ENCODE measurements around the gene PHLDA2. TPM values are rescaled to one million over a fixed set of nuclear protein-coding genes. Genes with fewer than 3 reads are reported as not detected.

PHLDA2 gene
- total and polyA plus RNA-seq, 2 experiments from 2014 or later = 11.7 to 66.0 TPM

DNA sequence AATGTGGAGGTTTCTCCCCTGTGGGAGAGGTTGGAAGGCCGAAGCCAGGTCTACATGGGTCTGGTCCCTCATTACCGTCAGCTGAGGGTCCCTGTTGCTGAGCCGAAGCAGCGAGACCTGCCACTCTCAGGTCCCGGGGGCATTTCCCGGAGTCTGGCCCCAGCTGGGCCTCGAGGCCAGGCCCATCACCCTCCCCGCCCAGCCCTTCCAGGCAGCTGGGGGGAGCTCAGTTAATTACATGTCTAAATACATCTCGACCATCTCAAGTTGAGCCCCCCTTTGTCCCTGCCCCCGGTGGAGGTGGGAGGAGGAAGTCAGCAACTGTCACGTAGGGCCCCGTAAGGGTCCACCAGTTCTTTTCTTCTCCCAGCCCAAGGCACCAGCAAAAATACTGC is 47.2 kb downstream of the PHLDA2 start:
- H3K27me3 ChIP-seq (replicated peaks; ENCODE audit: insufficient read depth) = peaks cover 20% of the 10 kb centered on the region
- no peaks in the 10 kb centered on the region for H3K36me3 ChIP-seq (ENCODE audit: low read depth)
- DNase-seq = no peak
- H3K9me3 ChIP-seq (ENCODE audit: low read depth) = no peaks in the 10 kb centered on the region
- no peaks in the 10 kb centered on the region for H4K20me1 ChIP-seq (ENCODE audit: insufficient read depth)
- no peaks in the 10 kb centered on the region for H3K79me2 ChIP-seq (ENCODE audit: insufficient read depth)
- no peak overlapping the region for H2AFZ ChIP-seq
- WGBS, 2 experiments (ENCODE audit: low coverage in 1 of 2, low lambda C conversion rate in 2 of 2, missing lambda C conversion rate in 2 of 2) = 65 to 69% methylated on average over 9 to 12 of the region's 12 CpGs
- TF ChIP-seq EZH2phosphoT487 (IDR thresholded peaks at IDR 0.05; ENCODE audit: insufficient read depth, low read depth) (no peak), EZH2 (IDR thresholded peaks at IDR 0.05; ENCODE audit: insufficient read depth, poor library complexity, severe bottlenecking) (no peak)
- H3K4me2 ChIP-seq (ENCODE audit: unreplicated experiment) = no peak overlapping the region
- H3K9ac ChIP-seq = no peak overlapping the region
- in situ Hi-C loops (cut with MboI) = loop anchor here (25.0 kb wide), 2 partner anchors 570 to 695 kb away; partner anchors contain the start of genes C11orf21 and TSPAN32
- no peak overlapping the region for H3K27ac ChIP-seq
- H3F3A ChIP-seq (ENCODE audit: insufficient read depth) = no peaks in the 10 kb centered on the region
- H3K4me3 ChIP-seq = no peak overlapping the region
- no peaks in the 10 kb centered on the region for H3K9me2 ChIP-seq (ENCODE audit: insufficient read depth)
- H3K4me1 ChIP-seq (ENCODE audit: insufficient read depth) = no peaks in the 10 kb centered on the region

DNA sequence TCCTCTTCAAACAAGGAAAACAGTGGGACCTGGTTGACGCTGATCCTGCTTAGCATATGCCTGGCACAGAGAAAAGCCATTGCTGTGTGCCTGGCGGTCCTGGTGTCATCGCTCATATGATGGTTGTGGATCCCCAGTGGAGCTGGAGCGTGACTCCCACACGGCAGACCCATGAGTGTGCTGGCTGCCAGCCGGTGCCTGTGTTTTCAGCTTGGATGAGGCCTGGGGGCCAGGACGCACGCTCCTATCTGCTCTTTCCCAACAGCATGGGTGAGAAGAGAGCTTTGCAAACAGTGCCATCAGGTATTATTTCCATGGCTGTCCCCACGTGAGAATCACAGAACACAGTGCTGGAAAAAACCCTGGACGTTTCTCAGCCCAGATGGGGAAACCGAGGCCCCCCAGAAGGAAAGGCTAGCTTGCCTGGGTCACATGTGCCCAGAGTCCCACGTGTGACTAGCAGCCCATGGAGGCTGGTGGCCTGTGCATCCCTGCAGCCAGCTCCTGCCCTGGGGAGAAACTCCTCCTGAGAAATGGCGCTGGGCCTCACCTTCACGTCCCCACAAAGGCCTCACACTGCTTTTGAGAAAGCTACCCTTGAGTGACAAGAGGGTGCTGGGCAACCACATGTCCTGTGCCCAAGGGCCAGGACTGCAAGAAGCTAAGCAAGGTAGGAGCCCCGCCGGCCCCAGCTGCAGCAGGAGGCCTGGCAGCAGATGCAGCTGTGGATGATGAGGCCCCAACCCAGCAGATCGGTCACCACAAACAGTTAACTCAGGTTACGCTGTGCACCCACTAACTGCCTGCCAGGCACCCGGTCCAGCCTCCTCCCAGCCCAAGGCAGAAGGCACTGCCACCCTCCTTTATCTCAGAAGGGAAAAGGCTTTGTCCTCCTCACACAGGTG is 47.9 kb downstream of the PHLDA2 start:
- Histone ChIP-seq H2AFZ (no peak overlapping the region), H3K79me2 (ENCODE audit: insufficient read depth) (no peaks in the 10 kb centered on the region), H3K27ac (no peak overlapping the region), H3K36me3 (ENCODE audit: low read depth) (no peaks in the 10 kb centered on the region), H3K9me2 (ENCODE audit: insufficient read depth) (no peaks in the 10 kb centered on the region), H4K20me1 (ENCODE audit: insufficient read depth) (no peaks in the 10 kb centered on the region), H3K27me3 (replicated peaks; ENCODE audit: insufficient read depth) (peaks cover 20% of the 10 kb centered on the region), H3K9me3 (ENCODE audit: low read depth) (no peaks in the 10 kb centered on the region), H3K4me2 (ENCODE audit: unreplicated experiment) (no peak overlapping the region), H3K9ac (no peak overlapping the region), H3F3A (ENCODE audit: insufficient read depth) (no peaks in the 10 kb centered on the region), H3K4me1 (ENCODE audit: insufficient read depth) (no peaks in the 10 kb centered on the region), H3K4me3 (no peak overlapping the region)
- DNase-seq = no peak
- in situ Hi-C loops (cut with MboI) = loop anchor here (25.0 kb wide), 2 partner anchors 569 to 694 kb away; partner anchors contain the start of genes C11orf21 and TSPAN32
- WGBS, 2 experiments (ENCODE audit: low coverage in 1 of 2, low lambda C conversion rate in 2 of 2, missing lambda C conversion rate in 2 of 2) = 80 to 81% methylated on average over 19 of the region's 19 CpGs
- no peak for TF ChIP-seq EZH2phosphoT487 (IDR thresholded peaks at IDR 0.05; ENCODE audit: insufficient read depth, low read depth)
- TF ChIP-seq EZH2 (IDR thresholded peaks at IDR 0.05; ENCODE audit: insufficient read depth, poor library complexity, severe bottlenecking) = no peak

DNA sequence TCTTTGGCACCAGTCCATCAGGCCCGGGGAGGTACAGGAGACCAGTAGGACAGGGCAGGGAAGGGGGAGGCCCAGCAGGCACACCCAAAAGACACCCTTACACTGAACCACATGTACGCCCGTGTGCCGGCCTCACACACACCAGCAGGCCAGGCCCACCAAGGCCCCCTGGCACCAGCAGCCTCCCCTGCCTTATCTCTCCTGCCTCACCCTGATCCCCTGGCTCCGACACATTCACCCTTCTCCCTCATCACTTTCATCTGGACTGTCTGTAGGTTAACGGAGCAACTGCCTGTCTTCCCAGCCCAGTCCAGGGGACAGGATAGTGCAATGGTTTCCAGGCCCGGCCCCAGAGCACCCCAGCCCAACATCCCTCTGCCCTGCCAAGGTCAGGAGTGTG is 48.6 kb downstream of the PHLDA2 start:
- H3K27me3 ChIP-seq (replicated peaks; ENCODE audit: insufficient read depth) = peaks cover 20% of the 10 kb centered on the region
- no peak for DNase-seq
- no peak overlapping the region for H2AFZ ChIP-seq
- H4K20me1 ChIP-seq (ENCODE audit: insufficient read depth) = no peaks in the 10 kb centered on the region
- TF ChIP-seq EZH2phosphoT487 (IDR thresholded peaks at IDR 0.05; ENCODE audit: insufficient read depth, low read depth) = no peak
- no peak for TF ChIP-seq EZH2 (IDR thresholded peaks at IDR 0.05; ENCODE audit: insufficient read depth, poor library complexity, severe bottlenecking)
- H3K36me3 ChIP-seq (ENCODE audit: low read depth) = no peaks in the 10 kb centered on the region
- H3K79me2 ChIP-seq (ENCODE audit: insufficient read depth) = no peaks in the 10 kb centered on the region
- no peak overlapping the region for H3K9ac ChIP-seq
- no peak overlapping the region for H3K4me3 ChIP-seq
- WGBS, 2 experiments (ENCODE audit: low coverage in 1 of 2, low lambda C conversion rate in 2 of 2, missing lambda C conversion rate in 2 of 2) = 78 to 82% methylated on average over 7 of the region's 7 CpGs
- H3K4me2 ChIP-seq (ENCODE audit: unreplicated experiment) = no peak overlapping the region
- no peaks in the 10 kb centered on the region for H3F3A ChIP-seq (ENCODE audit: insufficient read depth)
- no peaks in the 10 kb centered on the region for H3K4me1 ChIP-seq (ENCODE audit: insufficient read depth)
- H3K9me2 ChIP-seq (ENCODE audit: insufficient read depth) = no peaks in the 10 kb centered on the region
- H3K9me3 ChIP-seq (ENCODE audit: low read depth) = no peaks in the 10 kb centered on the region
- no peak overlapping the region for H3K27ac ChIP-seq
- in situ Hi-C loops (cut with MboI) = loop anchor here (25.0 kb wide), 2 partner anchors 568 to 693 kb away; partner anchors contain the start of genes C11orf21 and TSPAN32

- no peaks in the 10 kb centered on the region for H4K20me1 ChIP-seq (ENCODE audit: insufficient read depth)
- no peaks in the 10 kb centered on the region for H3K79me2 ChIP-seq (ENCODE audit: insufficient read depth)
- H3K27ac ChIP-seq = no peak overlapping the region
- H3K4me2 ChIP-seq (ENCODE audit: unreplicated experiment) = no peak overlapping the region
- peaks cover 15% of the 10 kb centered on the region for H3K27me3 ChIP-seq (replicated peaks; ENCODE audit: insufficient read depth)
- 83 to 87% methylated on average over 8 of the region's 8 CpGs for WGBS, 2 experiments (ENCODE audit: low coverage in 1 of 2, low lambda C conversion rate in 2 of 2, missing lambda C conversion rate in 2 of 2)
- DNase-seq = no peak
- no peaks in the 10 kb centered on the region for H3K9me3 ChIP-seq (ENCODE audit: low read depth)
- H2AFZ ChIP-seq = no peak overlapping the region
- no peak overlapping the region for H3K4me3 ChIP-seq
- no peak overlapping the region for H3K9ac ChIP-seq
- H3K9me2 ChIP-seq (ENCODE audit: insufficient read depth) = no peaks in the 10 kb centered on the region
- in situ Hi-C loops (cut with MboI) = loop anchor here (25.0 kb wide), 2 partner anchors 566 to 691 kb away; partner anchors contain the start of genes C11orf21 and TSPAN32
- no peaks in the 10 kb centered on the region for H3K36me3 ChIP-seq (ENCODE audit: low read depth)
- H3F3A ChIP-seq (ENCODE audit: insufficient read depth) = no peaks in the 10 kb centered on the region
- no peaks in the 10 kb centered on the region for H3K4me1 ChIP-seq (ENCODE audit: insufficient read depth)
- TF ChIP-seq EZH2 (IDR thresholded peaks at IDR 0.05; ENCODE audit: insufficient read depth, poor library complexity, severe bottlenecking) (no peak), EZH2phosphoT487 (IDR thresholded peaks at IDR 0.05; ENCODE audit: insufficient read depth, low read depth) (no peak)
Measured at GRCh38 chr11:2878782-2879181, 50.4 kb downstream of the PHLDA2 start.

Small RNA genes lying within 50 kb of the gene (small RNA-seq; reads per million reads assigned to genes)
- 0.37 reads per million for gene SNORA54 (ENCODE audit: low read depth, low replicate concordance)

Other genes with a start within 250 kb of the PHLDA2 start
- gene KCNQ1OT1, start 229.4 kb downstream of the PHLDA2 start, total RNA-seq (2014; rRNA removed; shearing (Covaris generic)) = 0.86 and 1.1 TPM in 2 replicates
- 0.28 and 0.49 TPM in 2 replicates for gene KCNQ1OT1, start 229.4 kb downstream of the PHLDA2 start, polyA plus RNA-seq (2016; fragmentation: Nextera tagmentation; extraction: Ambion mirVana)
- 0.43 TPM in 1 of 2 replicates, not detected in the other for gene CDKN1C, start 43.6 kb downstream of the PHLDA2 start, total RNA-seq (2014; rRNA removed; shearing (Covaris generic))
- 0.38 and 1.2 TPM in 2 replicates for gene CDKN1C, start 43.6 kb downstream of the PHLDA2 start, polyA plus RNA-seq (2016; fragmentation: Nextera tagmentation; extraction: Ambion mirVana)
- gene NAP1L4, start 62.9 kb upstream of the PHLDA2 start, total RNA-seq (2014; rRNA removed; shearing (Covaris generic)) = 57.4 and 68.8 TPM in 2 replicates
- 121 and 122 TPM in 2 replicates for gene NAP1L4, start 62.9 kb upstream of the PHLDA2 start, polyA plus RNA-seq (2016; fragmentation: Nextera tagmentation; extraction: Ambion mirVana)
- gene CARS1, start 128.0 kb upstream of the PHLDA2 start, total RNA-seq (2014; rRNA removed; shearing (Covaris generic)) = 111 and 125 TPM in 2 replicates
- 115 and 120 TPM in 2 replicates for gene CARS1, start 128.0 kb upstream of the PHLDA2 start, polyA plus RNA-seq (2016; fragmentation: Nextera tagmentation; extraction: Ambion mirVana)
- gene OSBPL5, start 235.9 kb upstream of the PHLDA2 start, total RNA-seq (2014; rRNA removed; shearing (Covaris generic)) = 47.6 and 57.6 TPM in 2 replicates
- 25.3 and 27.9 TPM in 2 replicates for gene OSBPL5, start 235.9 kb upstream of the PHLDA2 start, polyA plus RNA-seq (2016; fragmentation: Nextera tagmentation; extraction: Ambion mirVana)